BLaER1 treated with 17β-estradiol and CSF1 and Interleukin-3, amounts not matched to agents 10 nM and 100 nM (cell line): ENCODE results near the gene FAM83D.

Experiments
- H3K27ac ChIP-seq, 11 experiments: shearing (Covaris generic); formaldehyde crosslinking; 2 replicates each; pipeline ENCODE4 v1.8.1; 2022
- H3K27me3 ChIP-seq, 11 experiments: shearing (Covaris generic); formaldehyde crosslinking; 2 replicates each; pipeline ENCODE4 v1.8.1; 2022
- H3K36me3 ChIP-seq, 11 experiments: shearing (Covaris generic); formaldehyde crosslinking; 2 replicates each; pipeline ENCODE4 v1.8.1; 2022
- H3K4me1 ChIP-seq, 10 experiments: shearing (Covaris generic); formaldehyde crosslinking; 2 replicates each; pipeline ENCODE4 v1.8.1; 2022
- H3K4me2 ChIP-seq, 11 experiments: shearing (Covaris generic); formaldehyde crosslinking; 2 replicates each; pipeline ENCODE4 v1.8.1; 2022
- H3K4me3 ChIP-seq, 10 experiments: shearing (Covaris generic); formaldehyde crosslinking; 2 replicates each; pipeline ENCODE4 v1.8.1; 2022
- H3K9ac ChIP-seq, 11 experiments: shearing (Covaris generic); formaldehyde crosslinking; 2 replicates each; pipeline ENCODE4 v1.8.1; 2022
- H3K9me3 ChIP-seq, 11 experiments: shearing (Covaris generic); formaldehyde crosslinking; replicated peaks in 1 of 11; 2 replicates each; pipeline ENCODE4 v1.8.1; 2022
- H4K20me1 ChIP-seq, 11 experiments: shearing (Covaris generic); formaldehyde crosslinking; 2 replicates each; pipeline ENCODE4 v1.8.1; 2022
- Cebpa-rat ChIP-seq, 11 experiments: shearing (Covaris generic); IDR thresholded peaks; 2 replicates each; pipeline ENCODE4 v1.8.1; 2022

FAM83D gene

DNA sequence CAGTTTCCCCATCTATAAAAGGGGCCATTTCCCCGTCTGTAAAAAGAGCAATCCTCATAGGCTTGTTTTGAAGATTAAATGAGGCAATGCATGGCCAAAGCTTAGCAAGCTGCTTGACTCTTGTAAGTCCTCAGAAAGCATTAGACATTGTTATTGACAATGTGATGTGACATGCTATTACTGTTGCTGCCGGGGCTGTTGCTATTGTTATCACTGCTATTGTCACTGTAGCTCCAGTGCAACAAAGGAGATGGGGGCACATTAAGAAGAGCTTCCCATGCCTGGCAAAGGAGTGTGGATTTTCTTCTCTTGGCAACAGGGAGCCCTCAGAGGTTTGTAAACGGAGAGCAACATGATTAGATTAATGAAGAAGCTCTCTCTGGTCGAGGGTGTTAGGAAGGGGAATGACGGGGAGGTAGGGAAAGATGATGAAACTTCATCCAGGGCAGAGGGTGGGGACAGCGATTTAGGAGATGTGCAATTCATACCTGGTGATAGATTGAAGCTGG is 33.1 kb upstream of the FAM83D start:
- peaks cover 0 to 42% (median 37%) of the 10 kb centered on the region in 10 experiments; a peak in 17 of 20 replicates for H3K4me1 ChIP-seq
- peaks cover 0 to 7% (median 0%) of the 10 kb centered on the region in 11 experiments; a peak in 2 of 22 replicates for H3K36me3 ChIP-seq
- H3K9ac ChIP-seq = 0 out of 22 replicates have a peak overlapping the region, but pooled peaks of 2 of the 11 experiments have one; percentile 15 to 35
- peaks cover 0 to 15% (median 0%) of the 10 kb centered on the region in 11 experiments; a peak in 5 of 22 replicates for H4K20me1 ChIP-seq
- H3K4me2 ChIP-seq = peak overlapping the region in 8 of 11 experiments; percentile 38 to 80 (median 68); a peak in 16 of 22 replicates
- no peak overlapping the region for H3K27ac ChIP-seq
- no peak for TF ChIP-seq Cebpa-rat (IDR thresholded peaks at IDR 0.05)
- H3K9me3 ChIP-seq = no peaks in the 10 kb centered on the region
- no peaks in the 10 kb centered on the region for H3K27me3 ChIP-seq
- no peak overlapping the region for H3K4me3 ChIP-seq

DNA sequence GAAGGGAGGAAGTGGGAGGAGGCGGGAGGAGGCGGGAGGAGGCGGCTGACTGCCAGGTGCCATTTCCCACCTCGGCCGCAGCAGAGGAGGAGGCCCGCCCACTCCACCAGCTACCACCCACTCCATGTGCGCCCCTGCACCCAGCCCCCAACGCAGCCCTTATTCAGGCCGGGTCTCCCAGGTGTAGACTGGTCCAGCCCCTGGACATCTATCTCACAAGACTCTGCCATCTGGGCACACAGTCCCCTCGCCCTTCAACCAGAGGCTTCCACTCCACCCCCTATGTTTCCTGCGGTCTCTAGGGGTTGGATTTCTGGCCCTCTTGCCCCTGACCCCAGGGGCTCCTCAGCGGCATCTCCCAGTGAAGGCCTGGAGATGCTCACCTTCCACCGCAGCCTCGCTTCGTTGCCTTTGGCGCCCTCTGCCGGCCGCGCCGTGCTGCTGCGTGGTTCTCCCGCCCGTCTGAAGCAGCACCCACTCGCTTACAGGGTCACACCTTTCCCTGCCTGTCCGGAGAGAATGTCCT is 32.6 kb upstream of the FAM83D start:
- Histone ChIP-seq H3K4me2 (peak overlapping the region in 8 of 11 experiments; percentile 38 to 80 (median 66); a peak in 16 of 22 replicates), H3K36me3 (peaks cover 0 to 7% (median 0%) of the 10 kb centered on the region in 11 experiments; a peak in 2 of 22 replicates), H3K4me3 (no peak overlapping the region), H4K20me1 (peaks cover 0 to 15% (median 0%) of the 10 kb centered on the region in 11 experiments; a peak in 5 of 22 replicates), H3K4me1 (peaks cover 0 to 42% (median 37%) of the 10 kb centered on the region in 10 experiments; a peak in 17 of 20 replicates), H3K27me3 (no peaks in the 10 kb centered on the region), H3K9me3 (no peaks in the 10 kb centered on the region), H3K9ac (0 out of 22 replicates have a peak overlapping the region, but pooled peaks of 3 of the 11 experiments have one; percentile 7 to 35 (median 15)), H3K27ac (no peak overlapping the region)
- no peak for TF ChIP-seq Cebpa-rat (IDR thresholded peaks at IDR 0.05)

GRCh38 chr20:38894091-38894847 is 31.9 kb upstream of the FAM83D start:
- Histone ChIP-seq H3K9me3 (no peaks in the 10 kb centered on the region), H4K20me1 (peaks cover 0 to 15% (median 0%) of the 10 kb centered on the region in 11 experiments; a peak in 5 of 22 replicates), H3K27me3 (no peaks in the 10 kb centered on the region), H3K4me1 (peaks cover 0 to 42% (median 37%) of the 10 kb centered on the region in 10 experiments; a peak in 17 of 20 replicates), H3K4me3 (no peak overlapping the region), H3K9ac (0 out of 22 replicates have a peak overlapping the region, but pooled peaks of 1 of the 11 experiments have one; percentile 22), H3K27ac (no peak overlapping the region), H3K4me2 (peak overlapping the region in 9 of 11 experiments; percentile 12 to 73 (median 62); a peak in 16 of 22 replicates), H3K36me3 (peaks cover 0 to 7% (median 0%) of the 10 kb centered on the region in 11 experiments; a peak in 2 of 22 replicates)
- no peak for TF ChIP-seq Cebpa-rat (IDR thresholded peaks at IDR 0.05)

DNA sequence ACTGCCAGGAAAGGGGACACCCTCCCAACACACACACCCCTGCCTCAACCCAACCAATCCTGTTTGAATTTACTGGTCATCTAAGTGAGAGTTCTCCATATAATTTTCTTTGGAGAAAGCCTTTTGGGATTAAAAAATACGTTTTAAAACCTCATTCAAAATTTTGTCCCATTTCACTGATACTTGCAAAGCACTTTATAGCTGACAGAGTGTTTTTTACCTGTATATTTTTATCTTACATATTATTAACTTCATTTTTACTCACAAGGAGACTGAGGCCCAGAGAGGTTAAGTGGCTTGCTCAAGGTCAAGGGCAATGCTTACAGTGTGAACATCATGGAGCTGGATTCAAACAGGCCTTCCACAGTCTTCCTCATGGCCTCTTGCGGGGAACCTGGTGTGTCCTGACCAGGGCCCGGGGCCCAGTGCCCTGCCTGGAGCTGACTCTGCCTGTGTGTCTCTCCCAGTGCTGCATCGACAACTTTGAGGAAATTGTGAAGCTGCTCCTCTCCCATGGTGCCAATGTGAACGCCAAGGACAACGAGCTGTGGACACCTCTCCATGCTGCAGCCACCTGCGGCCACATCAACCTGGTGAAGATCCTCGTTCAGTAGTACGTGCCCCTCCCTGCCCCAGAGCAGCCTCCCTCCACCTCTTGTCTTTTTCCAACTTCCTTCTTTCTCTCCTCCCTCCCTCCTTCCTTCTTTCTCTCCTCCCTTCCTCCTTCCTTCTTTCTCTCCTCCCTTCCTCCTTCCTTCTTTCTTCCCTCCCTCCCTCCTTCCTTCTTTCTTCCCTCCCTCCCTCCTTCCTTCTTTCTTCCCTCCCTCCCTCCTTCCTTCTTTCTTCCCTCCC is 30.9 kb upstream of the FAM83D start:
- peaks cover 0 to 7% (median 0%) of the 10 kb centered on the region in 11 experiments; a peak in 3 of 22 replicates for H3K36me3 ChIP-seq
- no peaks in the 10 kb centered on the region for H3K27me3 ChIP-seq
- no peak overlapping the region for H3K4me2 ChIP-seq
- no peak for TF ChIP-seq Cebpa-rat (IDR thresholded peaks at IDR 0.05)
- H3K9ac ChIP-seq = no peak overlapping the region
- H3K4me1 ChIP-seq = peaks cover 0 to 42% (median 37%) of the 10 kb centered on the region in 10 experiments; a peak in 17 of 20 replicates
- H3K4me3 ChIP-seq = no peak overlapping the region
- no peak overlapping the region for H3K27ac ChIP-seq
- H4K20me1 ChIP-seq = peaks cover 0 to 15% (median 0%) of the 10 kb centered on the region in 11 experiments; a peak in 5 of 22 replicates
- no peaks in the 10 kb centered on the region for H3K9me3 ChIP-seq

DNA sequence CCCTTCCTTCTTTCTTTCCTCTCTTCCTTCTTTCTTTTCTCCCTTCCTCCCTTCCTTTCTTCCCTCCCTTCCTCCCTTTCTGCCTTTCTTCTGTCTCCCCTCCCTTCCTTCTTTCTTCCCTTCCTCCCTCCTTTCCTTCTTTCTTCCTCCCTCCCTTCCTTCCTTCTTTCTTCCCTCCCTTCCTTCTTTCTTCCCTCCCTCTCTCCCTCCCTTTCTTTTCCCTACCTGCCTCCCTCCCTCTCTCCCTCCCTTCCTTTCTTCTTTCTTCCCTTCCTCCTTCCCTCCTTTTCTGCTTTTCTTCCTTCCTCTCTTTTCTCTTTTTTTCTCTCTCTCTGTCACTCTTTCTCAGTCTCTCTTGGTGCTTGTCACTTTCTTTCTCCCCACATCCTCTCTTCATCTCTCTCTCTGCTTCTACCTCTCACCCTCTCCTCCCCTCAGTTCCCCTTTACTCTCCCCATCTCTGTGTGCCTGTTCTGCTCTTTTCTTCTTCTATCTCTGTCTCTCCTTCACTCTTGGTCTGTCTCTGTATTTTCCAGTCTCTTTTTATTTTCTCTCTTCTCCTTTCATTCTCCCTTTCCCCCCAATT is 30.1 kb upstream of the FAM83D start:
- no peak overlapping the region for H3K9ac ChIP-seq
- no peak overlapping the region for H3K4me3 ChIP-seq
- peaks cover 0 to 9% (median 0%) of the 10 kb centered on the region in 11 experiments; a peak in 5 of 22 replicates for H3K36me3 ChIP-seq
- peaks cover 0 to 36% (median 31%) of the 10 kb centered on the region in 10 experiments; a peak in 17 of 20 replicates for H3K4me1 ChIP-seq
- no peak for TF ChIP-seq Cebpa-rat (IDR thresholded peaks at IDR 0.05)
- no peak overlapping the region for H3K27ac ChIP-seq
- H3K4me2 ChIP-seq = no peak overlapping the region
- H3K27me3 ChIP-seq = no peaks in the 10 kb centered on the region
- no peaks in the 10 kb centered on the region for H3K9me3 ChIP-seq
- peaks cover 0 to 15% (median 0%) of the 10 kb centered on the region in 11 experiments; a peak in 5 of 22 replicates for H4K20me1 ChIP-seq

DNA sequence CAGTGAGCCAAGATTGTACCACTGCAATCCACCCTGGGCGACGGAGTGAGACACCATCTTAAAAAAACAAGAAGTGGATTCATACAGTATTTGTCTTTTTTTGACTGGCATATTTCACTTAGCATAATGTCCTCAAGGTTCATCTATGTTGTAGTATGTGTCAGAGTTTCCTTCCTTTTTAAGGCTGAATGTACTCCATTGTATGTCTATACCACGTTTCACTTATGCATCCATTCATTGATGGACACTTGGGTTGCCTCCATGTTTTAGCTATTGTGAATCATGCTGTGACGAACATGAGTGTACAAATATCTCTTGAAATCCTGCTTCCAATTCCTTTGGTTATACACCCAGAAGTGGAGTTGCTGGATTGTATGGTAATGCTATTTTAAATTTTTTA is 28.9 kb upstream of the FAM83D start:
- no peak overlapping the region for H3K4me3 ChIP-seq
- peaks cover 0 to 13% (median 2%) of the 10 kb centered on the region in 11 experiments; a peak in 8 of 22 replicates for H3K36me3 ChIP-seq
- H3K27me3 ChIP-seq = no peaks in the 10 kb centered on the region
- H3K9me3 ChIP-seq = no peaks in the 10 kb centered on the region
- H3K9ac ChIP-seq = no peak overlapping the region
- H3K4me1 ChIP-seq = peaks cover 0 to 24% (median 21%) of the 10 kb centered on the region in 10 experiments; a peak in 17 of 20 replicates
- H3K4me2 ChIP-seq = no peak overlapping the region
- peaks cover 0 to 12% (median 0%) of the 10 kb centered on the region in 11 experiments; a peak in 5 of 22 replicates for H4K20me1 ChIP-seq
- TF ChIP-seq Cebpa-rat (IDR thresholded peaks at IDR 0.05) = no peak
- H3K27ac ChIP-seq = no peak overlapping the region

- no peaks in the 10 kb centered on the region for H3K27me3 ChIP-seq
- no peak overlapping the region for H3K27ac ChIP-seq
- no peaks in the 10 kb centered on the region for H3K4me1 ChIP-seq
- no peaks in the 10 kb centered on the region for H4K20me1 ChIP-seq
- no peak for TF ChIP-seq Cebpa-rat (IDR thresholded peaks at IDR 0.05)
- H3K9ac ChIP-seq = no peak overlapping the region
- no peak overlapping the region for H3K4me2 ChIP-seq
- no peak overlapping the region for H3K4me3 ChIP-seq
- H3K9me3 ChIP-seq = peaks cover 10 to 20% (median 12%) of the 10 kb centered on the region in 11 experiments; a peak in 19 of 22 replicates
- peaks cover 0 to 42% (median 33%) of the 10 kb centered on the region in 11 experiments; a peak in 19 of 22 replicates for H3K36me3 ChIP-seq
These were observed 25.6 kb upstream of the FAM83D start for GRCh38 chr20:38900606-38901005.

DNA sequence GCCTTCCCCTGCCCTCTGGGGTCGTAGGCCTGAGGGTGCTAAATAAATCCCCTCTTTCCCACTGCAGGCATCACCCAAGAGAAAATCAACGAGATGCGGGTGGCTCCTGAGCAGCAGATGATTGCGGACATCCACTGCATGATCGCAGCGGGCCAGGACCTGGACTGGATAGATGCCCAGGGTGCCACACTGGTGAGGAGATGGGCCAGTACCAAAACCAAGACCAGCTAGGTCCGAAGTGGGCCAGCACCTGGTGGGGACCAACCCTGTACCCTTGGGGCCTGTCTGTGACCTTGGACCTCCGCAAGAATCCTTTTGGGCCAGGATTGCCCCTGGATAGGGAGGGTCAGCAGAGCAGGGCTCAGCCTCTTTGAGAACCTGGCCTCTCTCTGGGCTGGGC is 23.6 kb upstream of the FAM83D start:
- Histone ChIP-seq H3K36me3 (peaks cover 0 to 57% (median 37%) of the 10 kb centered on the region in 11 experiments; a peak in 19 of 22 replicates), H3K27ac (no peak overlapping the region), H3K9me3 (peaks cover 10 to 24% (median 14%) of the 10 kb centered on the region in 11 experiments; a peak in 19 of 22 replicates), H4K20me1 (no peaks in the 10 kb centered on the region), H3K4me2 (no peak overlapping the region), H3K4me1 (no peaks in the 10 kb centered on the region), H3K9ac (no peak overlapping the region), H3K4me3 (no peak overlapping the region), H3K27me3 (no peaks in the 10 kb centered on the region)
- no peak for TF ChIP-seq Cebpa-rat (IDR thresholded peaks at IDR 0.05)
